ENCODE results near the gene UMODL1.

The UMODL1 gene

DNA sequence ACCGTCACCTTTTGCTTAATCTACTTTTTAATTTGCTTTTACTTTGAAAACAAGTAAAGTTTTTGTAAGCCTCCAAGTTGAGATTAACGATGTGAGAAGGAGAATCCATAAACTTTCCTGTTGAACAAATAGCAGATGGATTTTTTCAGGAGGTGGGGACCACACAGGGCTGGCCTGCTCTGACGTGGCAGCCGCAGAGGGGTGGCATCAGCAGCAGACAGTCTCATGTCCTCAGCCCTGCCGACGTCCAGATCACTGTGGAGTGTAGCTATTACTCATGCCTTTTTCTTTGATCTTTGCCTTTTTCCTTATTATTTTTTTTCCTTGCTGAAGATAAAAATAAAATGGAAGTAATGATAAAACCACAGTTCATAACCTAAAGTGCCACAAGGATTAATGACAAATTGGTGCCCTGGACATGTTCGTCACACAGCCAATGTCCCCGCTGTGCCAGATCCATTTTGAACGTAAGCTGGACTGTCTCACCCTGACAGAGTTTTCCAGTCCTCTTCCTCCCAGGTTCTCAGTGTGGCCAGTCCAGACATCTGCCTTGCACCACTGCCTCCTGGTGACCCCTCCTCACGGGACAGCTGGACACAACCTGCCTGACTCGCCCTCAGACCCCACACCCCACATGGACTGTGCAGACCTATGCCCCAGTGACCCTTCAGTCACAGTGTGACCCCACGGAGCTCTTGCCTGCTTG, 45.6 kb upstream of the UMODL1 start:
- TF ChIP-seq, protein P1, sequence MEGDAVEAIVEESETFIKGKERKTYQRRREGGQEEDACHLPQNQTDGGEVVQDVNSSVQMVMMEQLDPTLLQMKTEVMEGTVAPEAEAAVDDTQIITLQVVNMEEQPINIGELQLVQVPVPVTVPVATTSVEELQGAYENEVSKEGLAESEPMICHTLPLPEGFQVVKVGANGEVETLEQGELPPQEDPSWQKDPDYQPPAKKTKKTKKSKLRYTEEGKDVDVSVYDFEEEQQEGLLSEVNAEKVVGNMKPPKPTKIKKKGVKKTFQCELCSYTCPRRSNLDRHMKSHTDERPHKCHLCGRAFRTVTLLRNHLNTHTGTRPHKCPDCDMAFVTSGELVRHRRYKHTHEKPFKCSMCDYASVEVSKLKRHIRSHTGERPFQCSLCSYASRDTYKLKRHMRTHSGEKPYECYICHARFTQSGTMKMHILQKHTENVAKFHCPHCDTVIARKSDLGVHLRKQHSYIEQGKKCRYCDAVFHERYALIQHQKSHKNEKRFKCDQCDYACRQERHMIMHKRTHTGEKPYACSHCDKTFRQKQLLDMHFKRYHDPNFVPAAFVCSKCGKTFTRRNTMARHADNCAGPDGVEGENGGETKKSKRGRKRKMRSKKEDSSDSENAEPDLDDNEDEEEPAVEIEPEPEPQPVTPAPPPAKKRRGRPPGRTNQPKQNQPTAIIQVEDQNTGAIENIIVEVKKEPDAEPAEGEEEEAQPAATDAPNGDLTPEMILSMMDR (IDR thresholded peaks at IDR 0.05; ENCODE audit: low read depth, low read length, missing control alignments), result no peak
- DNase-seq, result peak; percentile 59
- Histone ChIP-seq H3K27ac (no peak overlapping the region), H3K4me3 (ENCODE audit: low read depth, low read length) (no peak overlapping the region), H3K27me3 (replicated peaks) (no peaks in the 10 kb centered on the region), H3K36me3 (replicated peaks) (no peaks in the 10 kb centered on the region)
- in situ Hi-C loops (cut with HindIII; ENCODE audit: low pct_ligation_motif_present, low sequenced_read_pairs), result no loop called here

DNA sequence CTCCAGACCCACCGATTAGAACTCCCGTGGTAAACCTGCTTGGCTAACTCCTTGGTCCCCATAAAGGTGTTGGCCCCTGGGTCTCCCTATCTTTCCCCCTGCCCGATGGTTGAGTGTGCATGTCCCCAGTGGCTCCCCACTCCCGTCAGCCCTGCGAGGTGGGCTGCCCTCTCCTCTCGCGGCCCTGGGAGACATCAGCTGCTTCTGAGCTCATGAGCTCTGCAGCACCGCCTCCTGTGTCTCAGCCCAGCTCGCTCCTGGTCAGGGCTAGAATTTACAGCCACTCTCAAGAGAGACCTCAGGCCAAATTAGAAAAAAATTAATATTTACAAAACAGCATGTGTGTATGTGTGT, 45.1 kb upstream of the UMODL1 start:
- Histone ChIP-seq H3K27me3 (replicated peaks) (no peaks in the 10 kb centered on the region), H3K27ac (no peak overlapping the region), H3K4me3 (ENCODE audit: low read depth, low read length) (no peak overlapping the region), H3K36me3 (replicated peaks) (no peaks in the 10 kb centered on the region)
- DNase-seq, result no peak
- TF ChIP-seq, protein P1 (IDR thresholded peaks at IDR 0.05; ENCODE audit: low read depth, low read length, missing control alignments), result no peak
- in situ Hi-C loops (cut with HindIII; ENCODE audit: low pct_ligation_motif_present, low sequenced_read_pairs), result no loop called here

GRCh38 chr21:42027085-42027821, 43.9 kb upstream of the UMODL1 start:
- no peak overlapping the region for H3K27ac ChIP-seq
- no peak for DNase-seq
- H3K4me3 ChIP-seq (ENCODE audit: low read depth, low read length), result no peak overlapping the region
- TF ChIP-seq, protein P1 (IDR thresholded peaks at IDR 0.05; ENCODE audit: low read depth, low read length, missing control alignments), result no peak
- H3K27me3 ChIP-seq (replicated peaks), result no peaks in the 10 kb centered on the region
- H3K36me3 ChIP-seq (replicated peaks), result no peaks in the 10 kb centered on the region
- in situ Hi-C loops (cut with HindIII; ENCODE audit: low pct_ligation_motif_present, low sequenced_read_pairs), result no loop called here

DNA sequence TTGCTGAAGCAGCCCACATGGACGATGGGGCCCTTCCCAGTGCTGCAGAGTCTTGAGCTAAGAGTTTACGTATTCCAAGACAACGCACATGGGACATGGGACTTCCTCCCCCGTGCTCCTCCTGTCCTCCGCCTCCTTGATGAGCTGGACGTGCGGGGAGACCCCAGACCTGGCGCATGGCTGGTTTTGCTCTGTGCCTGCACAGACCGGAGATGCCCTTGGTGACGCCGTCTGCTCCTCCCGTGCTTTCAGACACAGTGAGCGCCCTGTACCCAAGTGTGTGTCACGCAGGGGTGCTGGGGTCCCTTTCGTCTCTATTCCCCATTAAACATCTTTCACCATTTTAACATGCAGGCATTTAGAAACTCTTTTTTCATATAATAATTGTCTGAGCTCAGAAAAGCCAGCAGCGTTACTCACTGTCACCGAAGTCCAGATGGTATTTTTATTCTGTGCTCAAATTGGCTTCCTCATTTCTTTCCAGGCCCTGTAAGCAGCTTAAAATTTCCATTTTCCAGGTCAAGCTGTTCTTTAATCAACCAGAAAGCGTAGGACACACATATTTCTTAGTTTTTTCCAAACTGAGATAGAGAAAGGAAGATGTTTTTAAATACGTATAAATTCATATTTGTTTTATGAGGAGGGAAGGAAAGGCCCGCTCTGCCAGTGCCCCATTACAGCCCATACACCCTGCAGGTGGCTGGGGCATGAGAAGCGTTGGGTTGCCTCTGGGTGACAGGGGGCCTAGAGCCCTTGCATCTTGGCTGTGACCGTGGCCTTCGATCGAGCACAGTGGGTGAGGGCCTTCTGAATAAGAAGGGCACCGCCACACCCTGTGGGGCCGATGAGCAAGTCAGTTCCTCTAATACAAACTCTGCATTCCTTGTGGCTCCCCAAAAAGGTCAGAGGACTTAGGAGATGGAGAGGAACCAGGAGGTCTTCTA, 43.0 kb upstream of the UMODL1 start:
- Histone ChIP-seq H3K27ac (no peak overlapping the region), H3K27me3 (replicated peaks) (no peaks in the 10 kb centered on the region), H3K4me3 (ENCODE audit: low read depth, low read length) (no peak overlapping the region), H3K36me3 (replicated peaks) (no peaks in the 10 kb centered on the region)
- DNase-seq, result no peak
- TF ChIP-seq, protein P1 (IDR thresholded peaks at IDR 0.05; ENCODE audit: low read depth, low read length, missing control alignments), result no peak
- in situ Hi-C loops (cut with HindIII; ENCODE audit: low pct_ligation_motif_present, low sequenced_read_pairs), result no loop called here

GRCh38 chr21:42028766-42029425, 42.2 kb upstream of the UMODL1 start:
- in situ Hi-C loops (cut with HindIII; ENCODE audit: low pct_ligation_motif_present, low sequenced_read_pairs), result no loop called here

More at GRCh38 chr21:42028766-42029425, 42.2 kb upstream of the UMODL1 start:
- no peak for DNase-seq
- H3K27ac ChIP-seq, result no peak overlapping the region
- H3K4me3 ChIP-seq (ENCODE audit: low read depth, low read length), result no peak overlapping the region
- TF ChIP-seq, protein P1 (IDR thresholded peaks at IDR 0.05; ENCODE audit: low read depth, low read length, missing control alignments), result no peak
- H3K27me3 ChIP-seq (replicated peaks), result no peaks in the 10 kb centered on the region
- H3K36me3 ChIP-seq (replicated peaks), result no peaks in the 10 kb centered on the region
